Peyer's patch (tissue), 4 donors: Measurements from ENCODE around the gene ZNF286A.

Experiments used
- POLR2A ChIP-seq, 2 donors: fragments of 450-650 bp; IDR thresholded peaks; one replicate each; pipeline ENCODE4 v1.5.1; 2017; ENCODE audit warnings: antibody characterized with exemption in 2 of 2, mild to moderate bottlenecking in 2 of 2, moderate library complexity in 2 of 2
- TF ChIP-seq, protein P1 (sequence below), 6 experiments: fragments of 450-650 bp in 4 of 6; fragments of 200-600 bp in 2 of 6; sonication (generic) in 1 of 6; IDR thresholded peaks; one replicate each; pipeline ENCODE4 v1.5.1; 2017 to 2019; ENCODE audit warnings: antibody characterized with exemption in 6 of 6, mild to moderate bottlenecking in 3 of 6, moderate library complexity in 1 of 6

DNA sequence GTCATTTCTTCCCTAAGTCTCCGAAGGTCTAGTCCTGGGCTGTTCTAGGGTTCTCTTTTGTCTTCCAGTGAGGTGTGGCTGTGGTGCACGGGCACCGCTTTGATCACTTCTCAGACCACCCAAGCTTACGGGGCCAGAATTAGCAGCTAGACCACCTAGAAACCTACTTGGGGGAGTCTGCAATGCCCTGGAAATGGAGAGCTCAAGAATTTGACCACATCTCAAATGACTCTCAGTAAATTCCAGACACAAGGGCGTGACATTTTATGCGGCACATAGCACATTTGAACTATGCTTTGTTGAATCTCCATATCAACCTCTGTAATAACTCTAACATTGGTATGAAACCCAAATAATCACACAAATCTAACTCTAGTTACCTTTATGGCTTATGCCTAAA is 40.3 kb upstream of the ZNF286A start:
- no peak for TF ChIP-seq POLR2A (IDR thresholded peaks at IDR 0.05)
- TF ChIP-seq, protein P1, sequence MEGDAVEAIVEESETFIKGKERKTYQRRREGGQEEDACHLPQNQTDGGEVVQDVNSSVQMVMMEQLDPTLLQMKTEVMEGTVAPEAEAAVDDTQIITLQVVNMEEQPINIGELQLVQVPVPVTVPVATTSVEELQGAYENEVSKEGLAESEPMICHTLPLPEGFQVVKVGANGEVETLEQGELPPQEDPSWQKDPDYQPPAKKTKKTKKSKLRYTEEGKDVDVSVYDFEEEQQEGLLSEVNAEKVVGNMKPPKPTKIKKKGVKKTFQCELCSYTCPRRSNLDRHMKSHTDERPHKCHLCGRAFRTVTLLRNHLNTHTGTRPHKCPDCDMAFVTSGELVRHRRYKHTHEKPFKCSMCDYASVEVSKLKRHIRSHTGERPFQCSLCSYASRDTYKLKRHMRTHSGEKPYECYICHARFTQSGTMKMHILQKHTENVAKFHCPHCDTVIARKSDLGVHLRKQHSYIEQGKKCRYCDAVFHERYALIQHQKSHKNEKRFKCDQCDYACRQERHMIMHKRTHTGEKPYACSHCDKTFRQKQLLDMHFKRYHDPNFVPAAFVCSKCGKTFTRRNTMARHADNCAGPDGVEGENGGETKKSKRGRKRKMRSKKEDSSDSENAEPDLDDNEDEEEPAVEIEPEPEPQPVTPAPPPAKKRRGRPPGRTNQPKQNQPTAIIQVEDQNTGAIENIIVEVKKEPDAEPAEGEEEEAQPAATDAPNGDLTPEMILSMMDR (IDR thresholded peaks at IDR 0.05) = no peak
